ENCODE results near the gene HEXD.
"Not testable (repeated sequence)": the region's sequence is repeated elsewhere in the genome, so short reads cannot be mapped to it uniquely, and the experiment has no call there.

The HEXD gene

GRCh38 chr17:82407255-82407654 is 10.9 kb upstream of the HEXD start:
- no peak overlapping the region for H3K9ac ChIP-seq
- H3K36me3 ChIP-seq = peaks cover 54% of the 10 kb centered on the region
- peaks cover 88% of the 10 kb centered on the region for H4K20me1 ChIP-seq
- H3K27me3 ChIP-seq = no peaks in the 10 kb centered on the region
- peak overlapping the region; percentile 15; the same call in 1 of the 2 replicates for H3K4me2 ChIP-seq
- no peak overlapping the region for H3K4me3 ChIP-seq
- no peak for TF ChIP-seq Cebpa-rat (IDR thresholded peaks at IDR 0.05)
- H3K4me1 ChIP-seq = peaks cover 40% of the 10 kb centered on the region
- H3K27ac ChIP-seq = no peak overlapping the region
- no peaks in the 10 kb centered on the region for H3K9me3 ChIP-seq

GRCh38 chr17:82408288-82408937 is 9.7 kb upstream of the HEXD start:
- Histone ChIP-seq H3K36me3 (peaks cover 45% of the 10 kb centered on the region), H4K20me1 (peaks cover 88% of the 10 kb centered on the region), H3K9ac (no peak overlapping the region), H3K27ac (no peak overlapping the region), H3K27me3 (no peaks in the 10 kb centered on the region), H3K4me2 (peak overlapping the region; percentile 15; the same call in 1 of the 2 replicates), H3K4me3 (no peak overlapping the region), H3K9me3 (no peaks in the 10 kb centered on the region), H3K4me1 (peaks cover 52% of the 10 kb centered on the region)
- TF ChIP-seq Cebpa-rat (IDR thresholded peaks at IDR 0.05) = no peak

GRCh38 chr17:82408938-82409318 is 9.2 kb upstream of the HEXD start:
- H4K20me1 ChIP-seq = peaks cover 88% of the 10 kb centered on the region
- H3K9ac ChIP-seq = no peak overlapping the region
- no peaks in the 10 kb centered on the region for H3K9me3 ChIP-seq
- no peak overlapping the region for H3K4me3 ChIP-seq
- H3K4me1 ChIP-seq = peaks cover 56% of the 10 kb centered on the region
- H3K27ac ChIP-seq = no peak overlapping the region
- H3K27me3 ChIP-seq = no peaks in the 10 kb centered on the region
- H3K36me3 ChIP-seq = peaks cover 45% of the 10 kb centered on the region
- no peak overlapping the region for H3K4me2 ChIP-seq
- no peak for TF ChIP-seq Cebpa-rat (IDR thresholded peaks at IDR 0.05)

GRCh38 chr17:82410014-82410716 is 8.0 kb upstream of the HEXD start:
- Histone ChIP-seq H3K4me2 (peak overlapping the region; percentile 64), H3K27ac (no peak overlapping the region), H3K9ac (no peak overlapping the region), H3K4me3 (no peak overlapping the region), H3K27me3 (no peaks in the 10 kb centered on the region), H3K9me3 (no peaks in the 10 kb centered on the region), H4K20me1 (peaks cover 95% of the 10 kb centered on the region), H3K4me1 (peaks cover 68% of the 10 kb centered on the region), H3K36me3 (peaks cover 38% of the 10 kb centered on the region)
- no peak for TF ChIP-seq Cebpa-rat (IDR thresholded peaks at IDR 0.05)

- TF ChIP-seq Cebpa-rat (IDR thresholded peaks at IDR 0.05) = no peak
- peaks cover 100% of the 10 kb centered on the region for H4K20me1 ChIP-seq
- no peak overlapping the region for H3K27ac ChIP-seq
- no peaks in the 10 kb centered on the region for H3K27me3 ChIP-seq
- H3K36me3 ChIP-seq = peaks cover 29% of the 10 kb centered on the region
- peaks cover 71% of the 10 kb centered on the region for H3K4me1 ChIP-seq
- no peaks in the 10 kb centered on the region for H3K9me3 ChIP-seq
- H3K9ac ChIP-seq = no peak overlapping the region
- peak overlapping the region; percentile 79 for H3K4me2 ChIP-seq
- no peak overlapping the region for H3K4me3 ChIP-seq
Measured at GRCh38 chr17:82411396-82412053, 6.6 kb upstream of the HEXD start.

GRCh38 chr17:82412081-82412480 is 6.1 kb upstream of the HEXD start:
- H3K9ac ChIP-seq, H3K9me3 ChIP-seq, H3K4me3 ChIP-seq, H3K27ac ChIP-seq, H3K27me3 ChIP-seq: not testable (repeated sequence)
- peaks cover 29% of the 10 kb centered on the region for H3K36me3 ChIP-seq
- H3K4me1 ChIP-seq = peaks cover 71% of the 10 kb centered on the region
- peaks cover 100% of the 10 kb centered on the region for H4K20me1 ChIP-seq
- H3K4me2 ChIP-seq = peak overlapping the region; percentile 79

GRCh38 chr17:82412535-82413520 is 5.3 kb upstream of the HEXD start:
- no peak for TF ChIP-seq Cebpa-rat (IDR thresholded peaks at IDR 0.05)
- H3K9me3 ChIP-seq = no peaks in the 10 kb centered on the region
- no peak overlapping the region for H3K4me3 ChIP-seq
- no peak overlapping the region for H3K27ac ChIP-seq
- no peaks in the 10 kb centered on the region for H3K27me3 ChIP-seq
- H3K36me3 ChIP-seq = peaks cover 29% of the 10 kb centered on the region
- peaks cover 100% of the 10 kb centered on the region for H4K20me1 ChIP-seq
- H3K4me2 ChIP-seq = peak overlapping the region; percentile 79
- peaks cover 71% of the 10 kb centered on the region for H3K4me1 ChIP-seq
- H3K9ac ChIP-seq = no peak overlapping the region

GRCh38 chr17:82414548-82415281 is 3.4 kb upstream of the HEXD start:
- peaks cover 83% of the 10 kb centered on the region for H4K20me1 ChIP-seq
- peaks cover 20% of the 10 kb centered on the region for H3K36me3 ChIP-seq
- no peak for TF ChIP-seq Cebpa-rat (IDR thresholded peaks at IDR 0.05)
- H3K27me3 ChIP-seq = no peaks in the 10 kb centered on the region
- H3K27ac ChIP-seq = no peak overlapping the region
- H3K4me3 ChIP-seq = no peak overlapping the region
- no peak overlapping the region for H3K9ac ChIP-seq
- H3K4me1 ChIP-seq = peaks cover 72% of the 10 kb centered on the region
- no peaks in the 10 kb centered on the region for H3K9me3 ChIP-seq
- H3K4me2 ChIP-seq = peak overlapping the region; percentile 35

GRCh38 chr17:82415336-82415735 is 2.8 kb upstream of the HEXD start:
- Histone ChIP-seq H3K9me3 (no peaks in the 10 kb centered on the region), H3K9ac (no peak overlapping the region), H3K27ac (no peak overlapping the region), H3K4me3 (no peak overlapping the region), H3K4me2 (no peak overlapping the region), H3K27me3 (no peaks in the 10 kb centered on the region), H3K4me1 (peaks cover 72% of the 10 kb centered on the region), H3K36me3 (peaks cover 22% of the 10 kb centered on the region), H4K20me1 (peaks cover 77% of the 10 kb centered on the region)
- TF ChIP-seq Cebpa-rat (IDR thresholded peaks at IDR 0.05) = no peak

All from BLaER1 (cell line).